NCI-H446 treated with DMSO at 0.1 percent for 48 hours (cell line): ENCODE measurements around the gene CADM1.
A peak's percentile ranks its signal among the peaks of the same experiment; 100 is the strongest.

ENCODE experiments used
- DNase-seq: peaks from one replicate; lab custom pipeline; 2025; lab: John Stamatoyannopoulos, UW

Gene CADM1

DNA sequence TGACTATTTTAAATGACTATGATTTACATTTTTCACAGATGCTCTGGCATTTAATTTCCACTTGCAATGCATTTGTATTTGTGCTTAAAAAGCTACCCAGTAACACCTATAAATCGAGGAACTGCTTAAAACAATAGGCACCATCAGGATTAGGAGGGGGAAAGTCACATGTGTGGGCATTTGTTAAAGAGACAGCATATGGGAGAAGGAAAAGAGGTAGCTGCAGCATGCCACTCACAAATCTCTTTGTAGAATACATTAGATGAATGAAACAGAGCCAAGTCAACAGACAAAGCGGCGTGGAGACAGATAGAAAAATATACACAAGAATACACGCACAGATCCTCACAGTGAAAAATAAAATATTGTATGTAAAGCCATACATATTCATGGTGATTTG is 228.0 kb downstream of the CADM1 start:
- DNase-seq = no peak

DNA sequence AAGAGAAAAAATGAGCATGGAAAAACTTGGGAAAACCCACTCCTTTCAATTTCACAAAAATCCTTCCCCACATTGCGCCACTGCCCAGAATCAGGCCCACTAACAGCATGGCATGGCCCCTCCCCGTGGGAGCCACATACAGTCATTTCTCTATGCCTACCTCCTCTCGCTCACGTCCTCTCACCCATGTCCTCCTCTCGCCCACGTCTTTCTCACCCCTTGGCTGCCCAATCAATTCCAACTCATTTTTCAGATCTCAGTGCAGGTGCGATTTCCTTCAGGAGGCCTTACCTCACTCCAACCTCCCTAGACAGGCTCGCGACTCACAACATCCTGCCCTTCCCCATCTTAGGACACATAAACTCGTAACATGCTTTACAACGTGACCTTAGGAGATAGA is 229.2 kb downstream of the CADM1 start:
- DNase-seq = no peak

DNA sequence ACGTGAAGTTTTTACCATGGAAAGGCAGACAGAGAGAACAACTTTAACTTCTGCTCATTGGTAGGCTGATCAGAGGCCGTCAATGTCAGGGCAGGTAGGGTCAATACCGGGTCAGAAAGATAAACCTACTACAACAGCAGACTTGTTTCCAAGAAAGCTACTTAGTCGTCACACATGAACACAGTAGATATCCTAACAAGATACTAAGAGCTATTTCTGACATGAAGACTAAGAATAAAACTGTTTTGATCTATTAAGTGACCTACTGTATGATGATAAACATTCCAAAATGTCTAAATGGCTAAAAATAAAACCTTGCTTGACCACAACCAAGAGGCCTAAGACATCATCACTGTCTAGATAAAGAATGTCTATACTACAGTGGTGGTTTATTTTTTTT is 231.3 kb downstream of the CADM1 start:
- DNase-seq = no peak

DNA sequence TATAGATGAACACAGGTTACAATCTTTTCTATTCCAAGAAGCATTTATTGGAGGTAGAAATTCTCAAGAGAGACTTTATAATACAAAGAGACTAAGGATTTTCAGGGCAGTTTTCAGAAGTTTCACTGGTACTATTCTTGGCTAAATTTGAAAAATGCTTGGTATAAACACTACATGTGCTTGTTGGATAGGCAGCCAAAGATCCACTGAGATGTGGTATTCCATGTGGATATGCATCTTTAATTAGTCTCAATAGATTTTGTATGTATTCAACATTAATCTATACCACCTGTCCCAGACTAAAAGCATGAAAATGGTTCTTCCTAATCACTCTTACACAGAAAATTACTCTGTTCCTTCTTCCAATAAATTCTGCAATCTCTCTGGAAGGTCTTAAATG is 232.6 kb downstream of the CADM1 start:
- DNase-seq = no peak

DNA sequence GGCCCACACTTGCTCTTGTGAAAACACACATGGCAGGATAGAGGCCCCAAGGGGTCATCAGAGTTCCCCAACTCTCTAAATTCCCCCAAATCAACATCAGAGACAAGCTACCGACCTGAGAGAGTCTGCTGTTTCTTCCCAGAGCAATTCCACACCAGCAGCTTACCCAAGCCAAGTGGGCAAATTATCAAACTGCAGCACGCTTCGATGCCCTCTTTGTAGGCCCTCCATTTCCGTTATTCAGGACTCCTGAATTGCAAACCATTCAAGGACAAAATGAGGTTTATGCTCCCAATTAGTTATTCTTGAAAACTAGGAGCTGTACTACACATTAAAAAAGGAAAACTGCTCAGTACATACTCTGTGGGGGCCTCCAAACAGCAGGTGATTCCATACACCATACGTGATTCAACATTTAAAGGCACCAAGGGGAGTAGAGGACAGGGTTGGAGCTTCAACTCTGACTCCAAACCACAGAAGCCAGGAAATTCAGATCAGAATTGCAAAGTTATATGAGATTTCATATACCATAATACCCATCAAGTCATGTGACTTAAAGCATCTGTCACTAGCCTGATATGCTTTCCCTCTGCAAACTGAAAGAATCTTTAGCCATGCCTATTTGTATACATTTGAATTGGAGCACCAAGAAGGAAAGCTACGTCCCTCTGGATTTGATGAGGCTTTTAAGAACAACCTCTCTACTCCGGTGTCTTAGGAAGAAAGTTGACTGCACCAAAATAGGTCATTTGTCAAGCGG is 234.8 kb downstream of the CADM1 start:
- peak; percentile 50 for DNase-seq

DNA sequence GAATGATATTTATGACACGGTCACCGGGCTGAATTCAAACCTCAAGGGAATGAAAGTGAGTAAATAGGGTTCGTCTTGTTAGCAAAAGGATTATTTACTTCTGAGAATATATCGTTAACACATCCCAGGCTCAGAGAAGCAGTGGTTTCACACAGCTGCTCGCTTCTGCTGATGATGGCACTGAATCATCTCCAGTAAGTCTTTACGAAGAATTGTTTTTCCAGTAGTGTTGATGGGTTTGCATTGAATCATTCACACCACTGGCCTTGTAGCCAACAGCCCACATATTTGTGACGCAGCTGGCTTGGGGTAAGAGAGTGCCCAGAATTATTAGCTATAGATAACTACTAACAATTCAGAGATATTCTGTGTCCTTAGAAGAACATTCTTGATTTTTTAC is 236.3 kb downstream of the CADM1 start:
- no peak for DNase-seq

DNA sequence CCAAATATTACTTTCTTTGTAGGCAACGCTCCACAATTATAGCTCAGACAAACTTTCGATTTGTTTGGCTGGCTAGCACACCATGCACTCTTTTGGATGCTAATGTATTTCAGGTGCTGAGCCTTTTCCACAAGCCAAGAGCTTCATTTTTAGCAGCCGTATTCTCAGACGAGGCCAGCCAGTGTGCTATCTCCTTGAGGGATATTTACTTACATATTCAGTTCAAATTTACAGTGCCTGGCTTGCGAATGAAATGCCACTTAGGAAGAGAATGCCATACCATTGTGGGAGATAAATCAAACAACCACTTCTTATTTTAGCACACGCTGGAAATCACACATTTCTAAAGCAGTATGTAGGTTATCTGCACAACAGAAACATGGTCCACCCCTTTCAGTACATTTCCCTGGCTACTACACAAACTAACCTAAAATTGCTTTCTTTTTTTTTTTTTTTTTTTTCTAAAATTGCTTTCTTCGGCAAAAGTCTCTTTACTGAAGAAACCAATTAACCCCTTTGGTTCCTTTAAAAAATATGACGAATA is 236.9 kb downstream of the CADM1 start:
- DNase-seq = no peak

DNA sequence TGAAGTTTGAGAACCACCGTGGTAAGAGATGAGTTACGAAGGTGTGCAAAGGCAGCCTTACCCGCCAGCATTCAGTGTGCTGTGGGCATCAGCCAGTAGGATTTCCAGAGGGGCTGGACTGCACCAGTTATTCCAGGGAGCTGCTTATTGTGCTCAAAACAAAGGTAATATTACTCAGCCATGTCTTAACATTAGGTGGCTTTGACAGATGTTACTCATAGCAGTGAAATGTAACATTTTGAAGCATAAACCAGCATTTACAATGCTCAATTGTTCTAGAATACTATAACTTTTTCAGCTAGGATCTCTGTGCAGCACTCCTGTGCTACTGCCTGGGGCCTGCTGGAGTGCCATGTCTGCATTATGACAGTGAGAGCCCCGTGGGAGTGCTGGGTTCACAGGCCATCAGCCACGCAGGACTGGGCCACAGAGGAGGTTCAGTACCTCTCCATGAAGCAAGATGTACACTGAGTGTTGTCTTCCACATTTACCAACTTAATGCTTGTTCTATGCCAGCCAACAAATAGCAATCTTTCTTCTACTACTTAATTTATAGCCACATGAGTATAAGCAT is 238.1 kb downstream of the CADM1 start:
- DNase-seq = no peak

DNA sequence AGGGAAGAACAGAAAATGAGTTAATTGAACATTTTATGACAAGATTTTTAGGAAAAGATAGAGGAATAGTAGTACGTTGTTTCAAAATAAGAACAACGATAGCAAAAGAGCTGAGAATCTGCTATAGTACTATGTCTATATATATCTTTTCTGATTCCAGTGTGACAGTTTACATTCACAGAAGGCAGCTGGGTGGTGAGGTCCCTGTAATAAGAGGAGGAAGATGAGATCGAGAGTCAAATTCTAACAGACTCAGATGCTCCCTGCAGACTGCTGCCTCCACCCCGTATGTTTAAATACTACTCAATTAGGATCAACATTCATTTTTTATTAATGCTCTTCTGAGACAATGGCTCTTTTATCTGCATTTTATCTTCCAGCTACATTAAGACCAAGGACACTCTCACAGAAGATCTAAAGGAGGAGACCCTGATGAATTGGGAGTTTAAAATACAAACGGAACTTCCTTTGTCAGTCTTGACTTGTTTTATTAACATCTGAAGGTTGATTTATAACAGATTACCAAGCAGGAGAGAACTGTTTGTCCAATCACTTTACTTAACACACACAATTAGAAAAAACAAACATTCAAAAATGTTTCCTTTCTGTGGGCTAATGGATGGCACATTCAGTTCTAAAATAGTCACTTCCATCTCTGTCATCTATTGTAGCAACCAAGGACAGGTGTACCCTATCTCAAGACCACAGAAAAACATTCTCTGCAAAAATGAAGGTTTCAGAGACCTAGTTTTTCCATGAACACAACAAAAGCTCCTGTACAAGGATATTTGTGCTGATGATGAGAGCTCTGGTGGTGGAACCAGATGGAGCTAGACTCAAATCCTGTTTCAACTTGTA is 240.2 kb downstream of the CADM1 start:
- DNase-seq = no peak

DNA sequence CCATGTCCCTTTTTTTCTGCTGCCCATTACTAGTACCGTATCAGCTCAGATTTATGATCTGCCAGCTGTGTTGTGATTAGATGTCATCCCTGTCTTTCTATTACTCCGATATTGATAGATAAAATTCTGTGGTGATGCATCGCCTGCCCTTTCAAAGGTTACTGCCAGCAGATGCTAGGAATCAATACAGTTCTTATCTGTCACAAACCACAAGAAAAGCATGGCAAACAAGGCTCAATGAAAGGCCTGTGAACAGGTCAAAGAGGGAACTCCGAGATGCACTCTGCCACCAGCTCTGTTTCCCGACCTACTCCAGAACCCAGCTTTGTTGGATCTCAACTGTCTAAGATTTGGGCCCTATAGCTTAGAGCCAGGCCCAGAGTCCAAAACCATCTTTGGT is 246.0 kb downstream of the CADM1 start:
- DNase-seq = no peak

DNA sequence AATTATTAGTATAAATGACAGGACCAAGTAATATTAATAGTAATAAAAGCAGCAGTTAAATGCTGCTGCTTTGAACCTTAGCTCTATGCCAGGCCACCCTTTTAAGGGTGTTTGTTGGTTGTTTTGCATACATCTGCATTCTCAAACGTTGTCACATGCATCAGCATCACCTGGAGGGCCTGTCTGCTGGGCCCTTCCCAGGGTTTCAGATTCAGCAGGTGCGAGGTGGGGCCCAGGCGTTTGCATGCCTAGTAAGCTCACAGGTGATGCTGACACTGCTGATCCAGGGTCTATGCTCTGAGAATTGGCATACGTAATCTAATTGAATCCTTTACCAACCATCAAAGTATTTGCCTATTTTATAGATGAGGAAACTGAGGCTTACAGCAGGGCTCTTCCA is 246.5 kb downstream of the CADM1 start:
- no peak for DNase-seq

DNA sequence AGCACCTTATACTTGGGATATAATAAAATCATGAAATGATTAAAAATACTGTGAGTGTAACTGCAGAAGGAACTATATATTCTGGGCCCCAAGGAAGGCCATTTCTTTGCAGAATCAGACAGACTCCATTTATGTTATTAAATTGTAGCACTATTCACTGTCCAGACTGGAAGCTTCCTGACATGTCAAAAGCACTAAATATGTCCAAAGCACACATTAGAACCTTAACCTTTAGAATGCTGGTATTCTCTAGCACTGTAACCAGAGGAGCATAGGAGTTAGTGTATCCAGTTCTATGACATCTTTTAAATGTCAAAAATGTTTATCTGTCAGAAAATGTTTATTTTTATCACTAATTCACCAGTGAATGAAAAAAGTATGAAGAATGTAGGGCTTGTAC is 246.9 kb downstream of the CADM1 start:
- DNase-seq = no peak

DNA sequence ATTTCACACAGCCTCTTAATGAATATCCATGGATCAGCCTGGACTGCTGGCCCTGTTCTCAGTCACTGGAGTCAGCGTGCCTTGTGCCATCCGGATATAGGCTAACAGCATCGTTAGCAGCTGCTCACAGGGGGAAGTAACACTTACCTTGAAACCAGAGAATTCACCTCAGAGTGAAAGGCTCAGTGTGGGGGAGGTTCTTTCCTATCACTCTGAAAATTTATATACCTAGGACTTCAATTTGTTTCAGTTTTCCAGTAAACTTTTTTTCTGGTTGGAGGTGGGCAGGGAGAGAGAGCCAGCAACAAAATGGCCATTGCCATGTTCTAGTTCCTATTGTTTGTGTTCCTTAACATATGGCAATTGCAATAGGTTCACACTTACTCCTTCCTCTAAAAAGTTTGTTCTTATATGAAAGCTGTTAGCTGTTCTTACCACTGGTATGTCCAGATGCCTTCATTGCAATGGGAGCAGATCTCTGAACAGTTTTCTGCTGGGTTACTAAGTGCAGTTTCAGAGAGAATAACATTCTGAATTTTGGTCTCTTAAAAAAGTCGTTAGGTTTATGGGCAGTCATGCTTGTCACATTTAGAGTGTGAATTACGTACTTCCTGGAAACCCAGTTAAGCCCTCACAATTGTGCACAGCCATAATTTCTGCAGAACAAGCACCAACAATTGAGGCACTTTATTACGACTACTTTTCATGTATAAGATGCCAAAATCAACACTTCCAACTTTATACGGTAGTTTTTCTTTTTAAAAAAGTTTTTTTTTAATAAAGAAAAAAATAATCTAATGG is 247.6 kb downstream of the CADM1 start:
- DNase-seq = no peak

DNA sequence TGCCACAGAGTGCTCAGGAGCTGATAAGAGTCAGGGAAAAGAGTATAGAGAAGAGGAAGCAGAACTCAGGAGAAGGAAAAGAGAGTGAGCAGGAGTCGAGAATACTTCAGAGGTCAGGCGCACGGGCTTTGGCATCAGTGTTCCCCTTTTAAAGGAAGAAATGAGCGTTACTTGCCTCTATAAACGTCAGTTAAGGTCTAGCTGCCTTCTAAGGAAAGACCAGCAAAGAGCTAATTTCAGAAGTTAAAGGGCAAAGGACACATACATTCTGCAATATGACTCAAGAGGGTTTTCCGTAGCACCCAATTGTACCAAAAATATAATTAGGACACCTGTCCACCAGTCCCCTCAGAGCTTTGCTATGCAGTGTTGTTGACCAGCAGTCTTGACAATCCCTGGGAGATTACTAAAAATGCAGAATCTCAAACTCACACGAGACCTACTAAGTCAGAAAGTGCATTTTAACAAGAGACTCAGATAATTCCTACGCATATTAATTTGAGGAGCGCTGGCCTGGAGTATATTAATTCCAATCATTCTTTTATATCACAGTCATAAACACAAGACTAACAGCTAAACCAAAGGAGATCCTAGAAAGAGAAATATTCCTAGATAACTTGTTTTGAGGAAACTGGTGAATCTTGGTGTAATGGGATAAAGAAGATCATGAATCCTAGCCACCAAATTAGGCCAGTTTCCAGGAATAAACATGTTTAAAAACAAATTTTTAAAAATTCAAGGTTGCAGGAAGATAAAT is 249.0 kb downstream of the CADM1 start:
- no peak for DNase-seq

DNA sequence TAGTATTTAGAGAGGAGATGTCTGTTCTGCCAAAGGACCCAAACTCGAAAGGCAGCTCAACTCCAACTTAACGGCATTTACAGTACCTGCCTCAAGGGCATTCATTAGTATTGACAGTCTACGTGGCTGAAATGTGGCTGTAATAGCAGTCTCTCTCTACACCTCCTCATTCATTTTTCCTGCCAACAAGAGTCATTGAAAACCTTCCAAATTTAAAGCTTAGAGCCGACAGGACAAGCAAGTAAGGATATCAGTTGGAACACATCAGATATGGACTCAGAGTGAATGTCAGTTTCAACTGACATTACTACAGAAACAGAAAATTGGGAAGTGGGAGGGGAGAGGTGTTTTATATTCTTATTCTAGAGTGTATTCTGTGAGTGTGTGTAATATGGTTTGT is 253.1 kb downstream of the CADM1 start:
- no peak for DNase-seq

DNA sequence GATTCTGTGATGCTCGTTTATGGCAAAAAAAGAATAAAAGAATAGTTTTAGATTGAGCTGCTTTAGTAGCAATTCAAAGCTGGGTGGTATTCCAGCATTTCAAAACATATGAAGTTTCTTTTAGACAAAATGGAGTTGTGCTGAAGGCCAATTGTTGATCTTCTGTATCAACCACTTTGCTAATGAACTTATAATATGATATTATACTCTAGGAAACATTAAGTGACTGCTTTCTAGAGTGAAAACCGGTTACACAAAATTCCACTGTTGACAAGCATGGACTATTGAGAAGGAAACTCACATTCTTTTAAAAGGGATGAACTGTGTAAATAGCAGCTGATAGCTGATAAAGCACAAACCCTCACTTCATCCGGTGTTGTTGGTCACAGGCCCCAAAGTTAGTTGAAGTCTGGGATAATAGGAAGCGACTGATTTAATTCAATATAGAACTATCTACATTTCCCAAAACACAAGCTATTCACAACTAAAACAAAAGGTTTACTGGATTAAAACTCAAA is 255.1 kb downstream of the CADM1 start:
- DNase-seq = no peak

DNA sequence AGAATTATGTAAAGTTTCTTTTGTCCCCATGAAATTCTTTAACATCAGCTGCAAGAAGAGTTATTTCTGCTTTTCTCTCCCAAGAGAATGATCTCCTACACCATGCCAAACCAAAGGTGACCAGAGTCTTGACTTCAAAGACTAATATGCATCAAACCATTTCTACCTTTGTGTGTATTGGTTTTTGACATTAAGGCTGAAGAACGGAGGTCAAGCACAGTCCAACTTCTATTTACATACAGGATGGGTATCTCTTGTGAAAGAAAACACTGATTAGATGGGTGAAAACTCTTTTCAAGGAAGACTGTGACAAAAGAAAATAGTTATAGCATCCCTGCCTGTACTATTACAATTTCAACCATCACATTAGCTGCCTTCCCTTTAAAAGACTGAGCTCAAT is 256.3 kb downstream of the CADM1 start:
- DNase-seq = no peak

DNA sequence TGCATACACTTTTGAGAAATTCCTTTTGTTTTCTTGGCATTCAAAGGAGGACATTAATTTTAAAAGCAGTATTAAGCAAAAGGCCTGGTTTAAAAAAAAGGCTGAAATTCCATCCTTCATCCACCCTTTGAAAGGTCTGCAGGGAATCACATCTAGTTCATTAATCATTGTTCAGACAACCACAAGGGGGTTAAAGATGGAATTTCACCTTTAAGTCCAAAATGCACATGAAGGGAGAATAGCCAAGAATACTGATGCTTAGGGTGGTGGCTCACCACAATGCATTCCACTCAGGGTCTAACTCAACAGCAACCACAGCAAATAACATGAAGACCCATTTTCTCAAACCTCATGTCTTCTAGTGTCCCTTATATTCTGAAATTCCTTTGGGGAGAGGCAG is 256.9 kb downstream of the CADM1 start:
- no peak for DNase-seq

DNA sequence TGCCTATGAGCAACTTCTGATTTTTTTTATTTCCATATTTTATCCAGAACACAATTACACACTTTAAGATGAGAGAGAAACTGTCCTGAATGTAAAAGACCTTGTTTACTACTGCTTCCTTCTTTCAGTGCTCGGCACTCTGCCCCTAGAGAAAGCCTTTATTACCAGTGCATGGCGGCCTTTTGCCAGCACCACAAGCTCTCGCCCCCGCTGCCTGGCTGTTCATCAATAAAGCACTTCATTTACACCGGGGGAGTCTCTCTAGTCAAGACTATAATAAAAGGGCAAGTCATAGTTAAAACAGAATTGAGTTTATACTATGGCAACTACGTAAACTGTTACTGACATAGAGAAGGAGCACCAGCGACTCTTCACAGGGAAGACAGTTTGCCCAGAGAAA is 259.5 kb downstream of the CADM1 start:
- DNase-seq = no peak

DNA sequence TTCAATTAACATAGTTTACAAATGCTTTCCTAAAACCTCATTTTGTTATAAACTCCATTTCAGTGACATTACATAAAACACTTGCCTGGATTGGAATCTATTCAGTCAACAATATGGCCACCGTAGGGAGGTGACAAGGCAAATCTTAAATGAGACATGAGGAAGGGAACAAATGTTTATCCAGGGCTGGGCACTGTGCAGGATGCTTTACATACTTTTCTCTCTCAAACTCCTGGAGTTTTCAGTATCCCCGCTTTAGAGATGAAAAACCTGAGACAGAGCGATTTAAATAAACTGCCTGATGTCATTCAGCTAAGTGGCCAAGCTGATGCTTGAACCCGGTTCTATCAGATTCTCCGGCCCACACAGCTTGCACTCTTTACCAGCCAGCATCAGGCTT is 259.9 kb downstream of the CADM1 start:
- no peak for DNase-seq

DNA sequence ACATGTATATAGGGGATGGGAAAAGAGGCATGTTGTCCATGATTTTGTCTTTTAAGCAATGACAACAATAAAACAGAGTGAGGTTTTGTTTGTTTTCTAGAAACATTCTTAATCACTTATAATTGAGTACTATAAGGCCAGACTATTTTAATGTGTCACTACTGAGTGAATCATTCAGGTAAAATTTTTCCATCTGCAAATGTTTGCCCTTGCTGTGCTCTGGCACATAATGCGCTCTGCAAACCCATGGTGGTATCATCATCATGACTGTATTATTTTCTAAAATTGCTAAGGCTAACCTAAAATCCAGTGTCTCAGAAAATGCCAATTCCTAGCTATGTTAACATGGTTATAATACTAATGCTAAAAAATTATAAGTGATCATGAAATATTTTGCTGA is 261.2 kb downstream of the CADM1 start:
- no peak for DNase-seq
